ENCODE data around the gene ADCY9.

- TF ChIP-seq POLR2AphosphoS5 (IDR thresholded peaks at IDR 0.05), result no peak
- TF ChIP-seq CTCF (IDR thresholded peaks at IDR 0.05), result no peak
Observed at GRCh38 chr16:3999479-4000325, 116.5 kb downstream of the ADCY9 start.

All from breast epithelium (tissue), 3 donors.